ENCODE measurements around the gene TMEM132C.

GRCh38 chr12:128603573-128604115, 336.7 kb downstream of the TMEM132C start:
- TF ChIP-seq CTCF (IDR thresholded peaks at IDR 0.05; ENCODE audit: low read depth, low read length, poor library complexity, severe bottlenecking) (no peak), EZH2phosphoT487 (IDR thresholded peaks at IDR 0.05; ENCODE audit: borderline replicate concordance, low read length) (no peak)

Data from DOHH2 (cell line).